Measurements from ENCODE around the gene HYAL1.

The HYAL1 gene

DNA sequence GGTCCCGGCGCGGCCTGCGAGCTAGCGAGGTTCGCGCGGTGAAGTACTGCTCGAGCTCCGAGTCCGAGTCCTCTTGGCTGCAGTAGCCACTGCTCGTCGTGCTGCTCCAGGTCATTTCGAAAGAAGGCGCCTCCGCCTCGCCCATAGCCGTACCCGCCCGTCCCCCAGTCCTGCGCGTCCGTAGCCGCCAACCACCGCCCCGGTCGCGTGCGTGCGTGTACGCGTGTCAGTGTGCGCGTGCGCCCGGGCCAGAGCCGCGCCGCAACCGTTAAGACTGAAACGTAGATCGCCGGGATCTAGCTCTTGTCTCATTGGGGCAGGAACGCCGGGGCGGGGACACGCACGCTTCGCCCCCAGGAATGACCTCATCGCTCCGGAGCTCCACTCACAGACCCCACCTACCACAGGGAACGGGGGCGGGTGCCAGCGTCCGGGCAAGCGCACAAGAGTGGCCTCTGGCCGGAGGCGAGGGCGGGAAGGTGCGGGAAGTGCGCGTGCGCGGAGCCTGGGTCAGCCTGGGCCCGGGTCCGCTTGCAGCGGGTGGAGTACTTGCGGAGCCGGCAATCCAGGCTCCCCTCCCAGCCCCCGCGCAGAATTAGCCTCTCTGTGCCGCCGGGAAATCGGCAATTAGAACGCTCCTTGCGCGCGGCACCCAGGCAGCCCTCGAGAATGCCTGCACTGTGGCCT, 33.9 kb upstream of the HYAL1 start:
- Histone ChIP-seq H3K4me1 (ENCODE audit: insufficient read depth, low read length, poor library complexity, severe bottlenecking) (peaks cover 49% of the 10 kb centered on the region), H2AFZ (ENCODE audit: low read length) (peak overlapping the region; percentile 9; the same call in 1 of the 2 replicates), H3K4me2 (ENCODE audit: low read depth, low read length, poor library complexity, severe bottlenecking) (peak overlapping the region; percentile 99)

DNA sequence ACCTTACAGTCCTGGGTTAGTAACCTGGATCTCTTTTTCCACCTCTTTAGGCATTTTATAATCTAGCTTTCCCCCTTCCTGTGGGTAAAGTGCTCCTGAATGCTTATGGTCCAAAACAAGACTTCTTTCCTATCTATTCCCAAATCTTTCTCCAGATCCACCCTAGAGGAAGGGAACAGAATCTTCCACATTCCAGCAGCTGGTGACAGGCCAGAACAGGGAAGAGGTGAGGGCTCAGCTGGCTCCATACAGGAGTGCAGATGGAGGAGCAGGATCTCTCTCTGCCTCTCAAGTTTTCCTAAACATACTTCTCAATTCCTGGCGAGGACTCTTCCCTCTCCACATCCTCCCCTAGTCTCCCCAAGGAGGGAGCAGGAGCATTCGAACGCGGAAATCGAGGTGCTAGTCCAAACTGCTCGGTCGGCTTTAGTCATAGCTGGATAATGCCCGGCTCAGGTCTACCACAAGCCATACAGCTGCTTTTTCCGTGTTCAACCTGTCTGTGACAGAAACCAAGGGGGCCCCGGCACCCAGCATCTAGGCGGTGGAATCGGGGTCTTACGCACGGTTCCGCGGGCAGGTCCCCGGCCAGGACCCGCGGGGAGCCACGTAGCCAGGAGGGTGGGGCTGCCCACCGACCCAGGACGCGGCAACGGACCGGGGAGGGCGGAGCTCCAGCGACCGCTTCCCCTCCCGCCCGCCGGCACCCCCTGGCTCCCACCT, 33.2 kb upstream of the HYAL1 start:
- H3K79me2 ChIP-seq (ENCODE audit: insufficient read depth, low read length) = peaks cover 92% of the 10 kb centered on the region
- 0 out of 2 replicates have a peak, but pooled peaks cover 7% of the 10 kb centered on the region for H3F3A ChIP-seq (ENCODE audit: low read depth)
- peaks cover 4% of the 10 kb centered on the region for H3K27me3 ChIP-seq (ENCODE audit: insufficient read depth, low read length, poor library complexity, severe bottlenecking)
- H3K4me2 ChIP-seq (ENCODE audit: low read depth, low read length, poor library complexity, severe bottlenecking) = peak overlapping the region; percentile 99
- H4K20me1 ChIP-seq (ENCODE audit: insufficient read depth, low read length, poor library complexity, severe bottlenecking) = peaks cover 53% of the 10 kb centered on the region
- H3K9me3 ChIP-seq (ENCODE audit: insufficient read depth, low read depth, low read length) = no peaks in the 10 kb centered on the region
- H3K4me1 ChIP-seq (ENCODE audit: insufficient read depth, low read length, poor library complexity, severe bottlenecking) = peaks cover 42% of the 10 kb centered on the region
- no peak for TF ChIP-seq EZH2phosphoT487 (IDR thresholded peaks at IDR 0.05; ENCODE audit: borderline replicate concordance)
- TF ChIP-seq, protein P1, sequence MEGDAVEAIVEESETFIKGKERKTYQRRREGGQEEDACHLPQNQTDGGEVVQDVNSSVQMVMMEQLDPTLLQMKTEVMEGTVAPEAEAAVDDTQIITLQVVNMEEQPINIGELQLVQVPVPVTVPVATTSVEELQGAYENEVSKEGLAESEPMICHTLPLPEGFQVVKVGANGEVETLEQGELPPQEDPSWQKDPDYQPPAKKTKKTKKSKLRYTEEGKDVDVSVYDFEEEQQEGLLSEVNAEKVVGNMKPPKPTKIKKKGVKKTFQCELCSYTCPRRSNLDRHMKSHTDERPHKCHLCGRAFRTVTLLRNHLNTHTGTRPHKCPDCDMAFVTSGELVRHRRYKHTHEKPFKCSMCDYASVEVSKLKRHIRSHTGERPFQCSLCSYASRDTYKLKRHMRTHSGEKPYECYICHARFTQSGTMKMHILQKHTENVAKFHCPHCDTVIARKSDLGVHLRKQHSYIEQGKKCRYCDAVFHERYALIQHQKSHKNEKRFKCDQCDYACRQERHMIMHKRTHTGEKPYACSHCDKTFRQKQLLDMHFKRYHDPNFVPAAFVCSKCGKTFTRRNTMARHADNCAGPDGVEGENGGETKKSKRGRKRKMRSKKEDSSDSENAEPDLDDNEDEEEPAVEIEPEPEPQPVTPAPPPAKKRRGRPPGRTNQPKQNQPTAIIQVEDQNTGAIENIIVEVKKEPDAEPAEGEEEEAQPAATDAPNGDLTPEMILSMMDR (conservative IDR thresholded peaks at IDR 0.05; ENCODE audit: low read length) = no peak
- peak overlapping the region; percentile 9; the same call in 1 of the 2 replicates for H2AFZ ChIP-seq (ENCODE audit: low read length)
- peak overlapping the region; percentile 97 for H3K4me3 ChIP-seq (ENCODE audit: low read length, poor library complexity, severe bottlenecking)
- H3K36me3 ChIP-seq (ENCODE audit: insufficient read depth, low read length) = peaks cover 21% of the 10 kb centered on the region; the same call in 1 of the 2 replicates
- peak overlapping the region; percentile 98 for H3K9ac ChIP-seq (ENCODE audit: low read depth, low read length, poor library complexity, severe bottlenecking)
- H3K9me2 ChIP-seq (replicated peaks; ENCODE audit: low read depth, low read length) = no peaks in the 10 kb centered on the region

More for the DNA sequence above, 33.9 kb upstream of the HYAL1 start:
- Histone ChIP-seq H3K4me3 (ENCODE audit: low read length, poor library complexity, severe bottlenecking) (peak overlapping the region; percentile 97), H3K9ac (ENCODE audit: low read depth, low read length, poor library complexity, severe bottlenecking) (peak overlapping the region; percentile 98), H3K9me3 (ENCODE audit: insufficient read depth, low read depth, low read length) (no peaks in the 10 kb centered on the region), H3K9me2 (replicated peaks; ENCODE audit: low read depth, low read length) (no peaks in the 10 kb centered on the region), H3K27me3 (ENCODE audit: insufficient read depth, low read length, poor library complexity, severe bottlenecking) (peaks cover 4% of the 10 kb centered on the region), H3K36me3 (ENCODE audit: insufficient read depth, low read length) (peaks cover 14% of the 10 kb centered on the region; the same call in 1 of the 2 replicates), H3K79me2 (ENCODE audit: insufficient read depth, low read length) (peaks cover 92% of the 10 kb centered on the region), H4K20me1 (ENCODE audit: insufficient read depth, low read length, poor library complexity, severe bottlenecking) (peaks cover 46% of the 10 kb centered on the region), H3F3A (ENCODE audit: low read depth) (0 out of 2 replicates have a peak, but pooled peaks cover 7% of the 10 kb centered on the region)
- TF ChIP-seq, protein P1 (conservative IDR thresholded peaks at IDR 0.05; ENCODE audit: low read length) = no peak
- TF ChIP-seq EZH2phosphoT487 (IDR thresholded peaks at IDR 0.05; ENCODE audit: borderline replicate concordance) = no peak

DNA sequence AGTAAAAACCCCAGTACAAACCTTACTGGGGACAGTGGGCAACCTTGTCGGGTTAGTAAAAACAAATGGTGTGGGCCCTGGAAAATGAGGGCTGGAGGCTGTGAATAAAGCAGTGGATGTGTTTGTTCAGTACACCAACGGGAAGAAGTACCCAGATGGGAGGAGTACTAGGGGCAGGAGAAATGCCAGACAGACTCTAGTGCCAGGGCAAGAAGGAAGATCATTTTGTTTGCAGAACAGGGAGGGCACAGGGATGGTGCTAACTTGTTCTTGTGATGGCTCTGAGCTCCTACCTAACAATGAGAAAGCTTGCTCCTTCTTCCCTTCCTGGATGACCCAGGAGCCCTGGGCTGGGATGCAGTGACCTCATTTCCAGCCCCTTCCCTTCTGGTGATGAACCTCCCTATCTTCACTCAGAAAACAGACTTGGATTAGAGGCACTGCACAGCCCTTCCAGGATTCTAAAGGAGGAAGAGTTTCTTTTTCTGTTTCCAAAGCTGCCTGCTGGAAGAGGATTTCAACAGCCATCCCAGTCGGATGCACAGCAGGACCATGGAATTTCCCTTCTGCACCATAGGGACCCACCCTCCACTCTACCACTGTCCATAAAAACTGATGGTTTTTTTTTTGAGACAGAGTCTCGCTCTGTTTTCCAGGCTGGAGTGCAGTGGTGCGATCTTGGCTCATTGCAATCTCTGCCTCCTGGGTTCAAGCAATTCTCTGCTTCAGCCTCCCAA, 31.1 kb upstream of the HYAL1 start:
- peak overlapping the region; percentile 99 for H3K4me2 ChIP-seq (ENCODE audit: low read depth, low read length, poor library complexity, severe bottlenecking)
- H3K9me2 ChIP-seq (replicated peaks; ENCODE audit: low read depth, low read length) = no peaks in the 10 kb centered on the region
- H4K20me1 ChIP-seq (ENCODE audit: insufficient read depth, low read length, poor library complexity, severe bottlenecking) = peaks cover 74% of the 10 kb centered on the region
- TF ChIP-seq EZH2phosphoT487 (IDR thresholded peaks at IDR 0.05; ENCODE audit: borderline replicate concordance) = no peak
- TF ChIP-seq, protein P1 (conservative IDR thresholded peaks at IDR 0.05; ENCODE audit: low read length) = no peak
- no peak overlapping the region for H2AFZ ChIP-seq (ENCODE audit: low read length)
- H3K9ac ChIP-seq (ENCODE audit: low read depth, low read length, poor library complexity, severe bottlenecking) = peak overlapping the region; percentile 98
- H3K9me3 ChIP-seq (ENCODE audit: insufficient read depth, low read depth, low read length) = no peaks in the 10 kb centered on the region
- H3K4me3 ChIP-seq (ENCODE audit: low read length, poor library complexity, severe bottlenecking) = peak overlapping the region; percentile 97
- peaks cover 93% of the 10 kb centered on the region for H3K79me2 ChIP-seq (ENCODE audit: insufficient read depth, low read length)
- H3K36me3 ChIP-seq (ENCODE audit: insufficient read depth, low read length) = peaks cover 42% of the 10 kb centered on the region
- H3F3A ChIP-seq (ENCODE audit: low read depth) = peaks cover 6% of the 10 kb centered on the region; the same call in 1 of the 2 replicates
- peaks cover 31% of the 10 kb centered on the region for H3K4me1 ChIP-seq (ENCODE audit: insufficient read depth, low read length, poor library complexity, severe bottlenecking)
- peaks cover 4% of the 10 kb centered on the region for H3K27me3 ChIP-seq (ENCODE audit: insufficient read depth, low read length, poor library complexity, severe bottlenecking)
